Spinal cord (tissue), 10 donors: Measurements from ENCODE around the gene KHK. TPM values are rescaled to one million over a fixed set of nuclear protein-coding genes. Genes with fewer than 3 reads are reported as not detected.
A peak's percentile ranks its signal among the peaks of the same experiment; 100 is the strongest.

Source experiments
- DNase-seq, 6 donors: peaks; one replicate each; pipeline versions ENCODE4 v3.0.0 to v3.0.0-alpha.2; 2013 to 2015; ENCODE audit warnings: low spot score in 6 of 6, low read depth in 4 of 6
- H3K27ac ChIP-seq: one replicate; pipeline ENCODE4 v1.5.1; 2013; ENCODE audit warnings: low read depth, low read length, control low read depth
- H3K27me3 ChIP-seq: one replicate; pipeline ENCODE4 v1.6.1; 2013; ENCODE audit warnings: low read length; ENCODE audit not compliant: control insufficient read depth, insufficient read depth
- H3K36me3 ChIP-seq: one replicate; pipeline ENCODE4 v1.6.1; 2013; ENCODE audit warnings: low read length; ENCODE audit not compliant: control insufficient read depth, insufficient read depth
- H3K4me1 ChIP-seq: one replicate; pipeline ENCODE4 v1.6.1; 2013; ENCODE audit warnings: low read length; ENCODE audit not compliant: control insufficient read depth, insufficient read depth
- H3K4me3 ChIP-seq: one replicate; pipeline ENCODE4 v1.5.1; 2013; ENCODE audit warnings: low read depth, low read length, control low read depth
- H3K9me3 ChIP-seq: one replicate; pipeline ENCODE4 v1.6.1; 2013; ENCODE audit warnings: low read length; ENCODE audit not compliant: control insufficient read depth, insufficient read depth
- WGBS: methylation state at CpG from one replicate; pipeline ENCODE4 v1.1.5; 2013; ENCODE audit warnings: missing lambda C conversion rate; ENCODE audit not compliant: insufficient coverage; 5-methylcytosine and 5-hydroxymethylcytosine counted together
- polyA plus RNA-seq, 2 donors: library from polyadenylated mRNA; unstranded; fragments of 120-200 nt; gene quantifications; one replicate each; pipeline ENCODE4 v1.2.1, GENCODE V29; 2013; ENCODE audit not compliant: insufficient read length in 2 of 2
- total RNA-seq, 2 donors: library from RNA; depleted of rRNA in 1 of 2; stranded (reverse); fragments of 120-200 nt in 1 of 2; fragments of >200 nt in 1 of 2; gene quantifications; one replicate each; pipeline versions ENCODE4 v1.2.3 to v1.2.4, GENCODE V29; 2013 to 2014
- donor health status: healthy.

KHK gene
- total and polyA plus RNA-seq, 4 donors = 4.1 to 19.1 (median 11.5) TPM

DNA sequence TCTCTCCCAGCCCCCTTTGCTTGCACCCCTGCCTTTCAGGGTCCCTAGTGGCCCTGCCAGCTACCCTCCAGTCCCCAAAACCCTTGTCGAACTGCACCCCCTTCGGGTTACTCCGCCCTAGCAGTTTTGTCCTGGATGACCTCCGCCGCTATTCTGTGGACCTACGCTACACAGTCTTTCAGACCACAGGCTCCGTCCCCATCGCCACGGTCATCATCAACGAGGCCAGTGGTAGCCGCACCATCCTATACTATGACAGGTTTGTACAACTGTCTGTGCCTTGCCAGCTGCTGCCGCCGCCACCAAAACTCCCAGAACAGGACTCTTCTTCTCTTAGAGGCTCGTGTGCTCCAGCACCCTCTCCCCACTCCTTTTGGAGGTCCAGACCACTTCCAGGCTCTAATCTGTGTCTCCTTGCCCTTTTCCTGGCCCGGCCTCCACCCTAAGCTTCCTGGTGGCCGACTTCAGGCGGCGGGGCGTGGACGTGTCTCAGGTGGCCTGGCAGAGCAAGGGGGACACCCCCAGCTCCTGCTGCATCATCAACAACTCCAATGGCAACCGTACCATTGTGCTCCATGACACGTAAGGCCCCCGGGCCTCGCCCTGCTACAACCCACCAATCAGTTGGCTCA, 7.9 kb downstream of the KHK start:
- no peak overlapping the region for H3K4me3 ChIP-seq
- 92% methylated on average over 19 of the region's 24 CpGs for WGBS
- H3K4me1 ChIP-seq = peaks cover 20% of the 10 kb centered on the region
- no peak for DNase-seq
- no peak overlapping the region for H3K27ac ChIP-seq
- no peaks in the 10 kb centered on the region for H3K27me3 ChIP-seq
- no peaks in the 10 kb centered on the region for H3K9me3 ChIP-seq
- peaks cover 21% of the 10 kb centered on the region for H3K36me3 ChIP-seq

GRCh38 chr2:27095427-27095744, 8.8 kb downstream of the KHK start:
- DNase-seq = no peak
- Histone ChIP-seq H3K27ac (no peak overlapping the region), H3K4me1 (peaks cover 18% of the 10 kb centered on the region), H3K36me3 (peaks cover 29% of the 10 kb centered on the region), H3K9me3 (no peaks in the 10 kb centered on the region), H3K27me3 (no peaks in the 10 kb centered on the region), H3K4me3 (no peak overlapping the region)
- WGBS = 86% methylated on average over 2 of the region's 2 CpGs

- H3K4me1 ChIP-seq = peaks cover 18% of the 10 kb centered on the region
- peak in 4 of 6 donors; percentile 54 to 92 (median 78) for DNase-seq
- H3K27me3 ChIP-seq = no peaks in the 10 kb centered on the region
- H3K4me3 ChIP-seq = peak overlapping the region; percentile 31
- no peaks in the 10 kb centered on the region for H3K9me3 ChIP-seq
- peaks cover 33% of the 10 kb centered on the region for H3K36me3 ChIP-seq
- 14% methylated on average over 14 of the region's 18 CpGs for WGBS
- no peak overlapping the region for H3K27ac ChIP-seq
These were observed 9.4 kb downstream of the KHK start for GRCh38 chr2:27095745-27096651.

DNA sequence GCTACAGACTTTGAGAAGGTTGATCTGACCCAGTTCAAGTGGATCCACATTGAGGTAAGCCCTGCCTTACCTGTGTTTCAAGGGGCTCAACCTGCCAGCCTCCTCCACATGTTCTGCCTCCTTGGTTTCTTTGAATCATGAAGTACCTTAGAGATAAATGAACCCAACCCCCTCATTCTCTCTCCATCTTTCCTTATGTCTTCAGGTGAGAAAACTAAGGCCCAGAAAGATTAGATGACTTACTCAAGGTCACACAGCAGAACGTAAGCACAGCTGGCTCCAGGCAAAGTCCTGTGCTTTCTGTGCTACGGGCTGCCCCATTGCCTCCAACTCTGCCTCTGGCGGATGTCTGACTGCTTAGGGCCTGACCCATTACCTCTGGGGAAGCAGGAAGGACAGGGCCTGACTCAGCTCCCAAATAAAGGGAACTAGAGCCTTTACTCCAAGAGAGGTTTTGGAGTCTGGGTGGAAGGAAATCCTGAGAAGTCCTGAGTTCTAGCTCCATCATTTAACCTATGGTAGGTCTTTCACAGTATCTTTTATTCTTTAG, 10.3 kb downstream of the KHK start:
- peaks cover 39% of the 10 kb centered on the region for H3K36me3 ChIP-seq
- H3K27ac ChIP-seq = no peak overlapping the region
- no peak for DNase-seq
- H3K4me1 ChIP-seq = peaks cover 17% of the 10 kb centered on the region
- H3K9me3 ChIP-seq = no peaks in the 10 kb centered on the region
- H3K4me3 ChIP-seq = no peak overlapping the region
- no peaks in the 10 kb centered on the region for H3K27me3 ChIP-seq
- 69% methylated on average over 3 of the region's 3 CpGs for WGBS

GRCh38 chr2:27097341-27097740, 10.8 kb downstream of the KHK start:
- no peaks in the 10 kb centered on the region for H3K9me3 ChIP-seq
- no peak overlapping the region for H3K27ac ChIP-seq
- 94% methylated on average over 11 of the region's 14 CpGs for WGBS

GRCh38 chr2:27099334-27099955, 12.9 kb downstream of the KHK start:
- Histone ChIP-seq H3K27ac (no peak overlapping the region), H3K9me3 (no peaks in the 10 kb centered on the region), H3K36me3 (peaks cover 44% of the 10 kb centered on the region), H3K27me3 (no peaks in the 10 kb centered on the region), H3K4me3 (no peak overlapping the region), H3K4me1 (peaks cover 13% of the 10 kb centered on the region)
- WGBS = 82% methylated on average over 18 of the region's 19 CpGs
- DNase-seq = no peak

More at GRCh38 chr2:27097341-27097740, 10.8 kb downstream of the KHK start:
- no peak for DNase-seq
- H3K27me3 ChIP-seq = no peaks in the 10 kb centered on the region
- H3K4me3 ChIP-seq = no peak overlapping the region
- peaks cover 39% of the 10 kb centered on the region for H3K36me3 ChIP-seq
- H3K4me1 ChIP-seq = peaks cover 13% of the 10 kb centered on the region

- DNase-seq = no peak
- no peak overlapping the region for H3K4me3 ChIP-seq
- H3K36me3 ChIP-seq = peaks cover 40% of the 10 kb centered on the region
- no peak overlapping the region for H3K27ac ChIP-seq
- H3K4me1 ChIP-seq = peaks cover 13% of the 10 kb centered on the region
- H3K9me3 ChIP-seq = no peaks in the 10 kb centered on the region
- no peaks in the 10 kb centered on the region for H3K27me3 ChIP-seq
- 57% methylated on average over 7 of the region's 10 CpGs for WGBS
These were observed 13.5 kb downstream of the KHK start for GRCh38 chr2:27100036-27100435.

- no peak overlapping the region for H3K4me3 ChIP-seq
- 93% methylated on average over 3 of the region's 5 CpGs for WGBS
- peaks cover 38% of the 10 kb centered on the region for H3K36me3 ChIP-seq
- DNase-seq = no peak
- no peaks in the 10 kb centered on the region for H3K9me3 ChIP-seq
- no peak overlapping the region for H3K27ac ChIP-seq
- no peaks in the 10 kb centered on the region for H3K27me3 ChIP-seq
- H3K4me1 ChIP-seq = no peaks in the 10 kb centered on the region
These were observed 15.8 kb downstream of the KHK start for GRCh38 chr2:27102329-27102728.

GRCh38 chr2:27105981-27106380, 19.4 kb downstream of the KHK start:
- H3K4me1 ChIP-seq = no peaks in the 10 kb centered on the region
- WGBS = 92% methylated on average over 2 of the region's 3 CpGs

More at GRCh38 chr2:27105981-27106380, 19.4 kb downstream of the KHK start:
- no peak for DNase-seq
- peaks cover 23% of the 10 kb centered on the region for H3K36me3 ChIP-seq
- no peak overlapping the region for H3K4me3 ChIP-seq
- no peaks in the 10 kb centered on the region for H3K27me3 ChIP-seq
- no peak overlapping the region for H3K27ac ChIP-seq
- H3K9me3 ChIP-seq = no peaks in the 10 kb centered on the region
